GM12878 (cell line): Measurements from ENCODE around the gene PGF. TPM values are rescaled to one million over a fixed set of nuclear protein-coding genes. Genes with fewer than 3 reads are reported as not detected.

ENCODE experiments used
- ATAC-seq: fragments of 200-7000 bp; cut with Tn5 transposase; 3 replicates; pipeline ENCODE4 v1.9.1; 2020; ENCODE audit warnings: mild to moderate bottlenecking, moderate library complexity
- BruUV-seq: library from RNA; stranded (reverse); fragments of 400-500 nt; replicated peaks from 2 replicates; lab custom pipeline; 2021; lab: Mats Ljungman, UMichigan
- CTCF ChIA-PET: fragments of 300-600 bp; sonication (Branson Sonifier 250); formaldehyde crosslinking; extraction: SDS; loops from one replicate; lab custom pipeline; 2021; ENCODE audit warnings: inconsistent platforms; lab: Yijun Ruan, JAX
- POLR2A ChIA-PET: fragments of 350-600 bp; formaldehyde crosslinking; extraction: SDS; loops from one replicate; lab custom pipeline; 2021; ENCODE audit warnings: inconsistent platforms; lab: Charles Lee
- RAD21 ChIA-PET: fragments of 300-600 bp; sonication (Branson Sonifier 250); formaldehyde crosslinking; loops from one replicate; lab custom pipeline; 2023; ENCODE audit warnings: antibody characterized with exemption; ENCODE audit not compliant: unreplicated experiment; lab: Charles Lee
- SMC1A ChIA-PET: fragments of 300-600 bp; sonication (Branson Sonifier 250); formaldehyde crosslinking; loops from one replicate; lab custom pipeline; 2023; ENCODE audit not compliant: unreplicated experiment, uncharacterized antibody; lab: Charles Lee
- DNase-seq: peaks from one replicate; pipeline ENCODE4 v3.0.0-alpha.2; 2011; ENCODE audit warnings: low read depth, low spot score
- FAIRE-seq: peaks from 3 replicates; lab custom pipeline; 2011; peaks lifted over from hg19 to GRCh38; lab: Jason Lieb, UNC
- H2AFZ ChIP-seq: 2 replicates; pipeline ENCODE4 v1.6.0; 2011; ENCODE audit warnings: low read depth, low read length, control low read depth; ENCODE audit not compliant: control insufficient read depth
- H3K27ac ChIP-seq: 2 replicates; pipeline ENCODE4 v1.5.1; 2011; ENCODE audit warnings: control low read depth; ENCODE audit not compliant: control insufficient read depth, insufficient read depth
- H3K27me3 ChIP-seq, 2 experiments: replicated peaks in 1 of 2; 2 replicates each; pipeline versions ENCODE4 v1.6.0 to v1.6.1; 2011; ENCODE audit warnings: low read length in 1 of 2; ENCODE audit not compliant: control insufficient read depth in 2 of 2, insufficient read depth in 2 of 2
- H3K36me3 ChIP-seq, 2 experiments: 2 replicates each; pipeline ENCODE4 v1.5.1; 2011; ENCODE audit warnings: low read length in 1 of 2; ENCODE audit not compliant: control insufficient read depth in 2 of 2, insufficient read depth in 2 of 2
- H3K4me1 ChIP-seq: 2 replicates; pipeline ENCODE4 v1.6.1; 2011; ENCODE audit warnings: mild to moderate bottlenecking, low read length, moderate library complexity, mixed read lengths; ENCODE audit not compliant: control insufficient read depth, insufficient read depth
- H3K4me2 ChIP-seq: 2 replicates; pipeline ENCODE4 v1.6.0; 2011; ENCODE audit warnings: control low read depth; ENCODE audit not compliant: control insufficient read depth, insufficient read depth
- H3K4me3 ChIP-seq: fragments of 200-600 bp; sonication (generic); 2 replicates; pipeline ENCODE4 v1.5.1; 2016
- H3K79me2 ChIP-seq: 2 replicates; pipeline ENCODE4 v1.6.0; 2011; ENCODE audit warnings: low read length; ENCODE audit not compliant: control insufficient read depth, insufficient read depth
- H3K9ac ChIP-seq: 2 replicates; pipeline ENCODE4 v1.8.0; 2011; ENCODE audit warnings: low read length, control low read depth, mixed read lengths; ENCODE audit not compliant: control insufficient read depth, insufficient read depth
- H3K9me3 ChIP-seq: replicated peaks from 3 replicates; pipeline ENCODE4 v1.5.1; 2011; ENCODE audit warnings: mild to moderate bottlenecking, low read length; ENCODE audit not compliant: control insufficient read depth, insufficient read depth
- H4K20me1 ChIP-seq: 2 replicates; pipeline ENCODE4 v1.6.0; 2011; ENCODE audit not compliant: control insufficient read depth, insufficient read depth
- BACH1 ChIP-seq: fragments of 450-650 bp; IDR thresholded peaks from 2 replicates; pipeline ENCODE4 v1.6.1; 2017; ENCODE audit warnings: mild to moderate bottlenecking, borderline replicate concordance
- BHLHE40 ChIP-seq, 2 experiments: fragments of 450-650 bp in 1 of 2; IDR thresholded peaks; 2 replicates each; pipeline ENCODE4 v1.6.1; 2011 to 2017; ENCODE audit warnings: low read depth in 2 of 2, borderline replicate concordance in 1 of 2, improper control_type of control experiment in 1 of 2, low read length in 1 of 2, mild to moderate bottlenecking in 1 of 2
- CREM ChIP-seq: IDR thresholded peaks from 2 replicates; pipeline ENCODE4 v1.6.1; 2014; ENCODE audit warnings: antibody characterized with exemption, low read depth
- EP300 ChIP-seq, 2 experiments: fragments of 150-350 bp in 1 of 2; IDR thresholded peaks; 2 replicates each; pipeline ENCODE4 v1.6.1; 2011 to 2012; ENCODE audit warnings: low read depth in 2 of 2, low read length in 2 of 2, borderline replicate concordance in 1 of 2, improper control_type of control experiment in 1 of 2, inconsistent platforms in 1 of 2; ENCODE audit not compliant: control insufficient read depth in 1 of 2
- MEF2A ChIP-seq: IDR thresholded peaks from 2 replicates; pipeline ENCODE4 v1.6.1; 2011; ENCODE audit warnings: low read depth, mild to moderate bottlenecking, low read length, moderate library complexity; ENCODE audit not compliant: insufficient read depth
- PAX5 ChIP-seq: IDR thresholded peaks from 2 replicates; pipeline ENCODE4 v1.6.1; 2011; ENCODE audit warnings: low read depth, low read length, borderline replicate concordance
- SPI1 ChIP-seq: IDR thresholded peaks from 2 replicates; pipeline ENCODE4 v1.6.1; 2011; ENCODE audit warnings: low read depth, mild to moderate bottlenecking, low read length, moderate library complexity, borderline replicate concordance; ENCODE audit not compliant: insufficient read depth
- TCF12 ChIP-seq: IDR thresholded peaks from 2 replicates; pipeline ENCODE4 v1.6.1; 2011; ENCODE audit warnings: low read depth, mild to moderate bottlenecking, low read length
- ZNF217 ChIP-seq: fragments of 450-650 bp; IDR thresholded peaks from 2 replicates; pipeline ENCODE4 v1.6.1; 2017; ENCODE audit warnings: antibody characterized with exemption, mild to moderate bottlenecking
- ZSCAN29 ChIP-seq: fragments of 450-650 bp; IDR thresholded peaks from 2 replicates; pipeline ENCODE4 v1.6.1; 2017; ENCODE audit warnings: mild to moderate bottlenecking, moderate library complexity
- WGBS: methylation state at CpG from one replicate; pipeline ENCODE4 v1.1.6; 2016; ENCODE audit warnings: low lambda C conversion rate; ENCODE audit not compliant: insufficient replicate concordance, insufficient coverage; ENCODE audit errors: missing lambda C conversion rate; 5-methylcytosine and 5-hydroxymethylcytosine counted together
- in situ Hi-C: fragments of 300-500 bp; cut with MboI; formaldehyde crosslinking; loops from 9 replicates; pipeline ENCODE4 v1.14.3; 2018; ENCODE audit warnings: mixed read lengths
- intact Hi-C: fragments of 100-400 bp; cut with micrococcal nuclease; formaldehyde crosslinking; loops from one replicate; pipeline ENCODE4 v1.14.2; 2022; ENCODE audit not compliant: unreplicated experiment
- polyA plus RNA-seq, 11 experiments: library from polyadenylated mRNA; depleted of rRNA in 4 of 11; unstranded in 6 of 11; stranded (reverse) in 5 of 11; fragments of >200 nt; fragmentation: Nextera tagmentation in 4 of 11; fragmentation: Illumina TruSeq in 1 of 11; extraction: Ambion mirVana in 4 of 11; extraction: Trizol in 1 of 11; gene quantifications; 1 replicate in 1 of 11; 2 replicates in 10 of 11; pipeline versions ENCODE4 v1.2.1 to v1.2.3, GENCODE V29; 2011 to 2016; ENCODE audit warnings: inconsistent platforms in 2 of 11, missing spikeins in 2 of 11, low read depth in 1 of 11
- total RNA-seq, 4 experiments: library from RNA; depleted of rRNA in 3 of 4; stranded (reverse); fragments of >200 nt in 3 of 4; fragmentation: Illumina TruSeq in 1 of 4; extraction: Trizol in 1 of 4; gene quantifications; 2 replicates each; pipeline versions ENCODE4 v1.2.1 to v1.2.3, GENCODE V29; 2013 to 2021
- TF ChIP-seq, protein P1 (sequence below): fragments of 450-650 bp; IDR thresholded peaks from 2 replicates; pipeline ENCODE4 v1.6.1; 2016; ENCODE audit warnings: mild to moderate bottlenecking

PGF gene
- total and polyA plus RNA-seq, 10 of the 15 experiments (the other 5 are each of a cell fraction or from before 2014, with no cell fraction given): 0.11 to 5.5 (median 0.63) TPM

DNA sequence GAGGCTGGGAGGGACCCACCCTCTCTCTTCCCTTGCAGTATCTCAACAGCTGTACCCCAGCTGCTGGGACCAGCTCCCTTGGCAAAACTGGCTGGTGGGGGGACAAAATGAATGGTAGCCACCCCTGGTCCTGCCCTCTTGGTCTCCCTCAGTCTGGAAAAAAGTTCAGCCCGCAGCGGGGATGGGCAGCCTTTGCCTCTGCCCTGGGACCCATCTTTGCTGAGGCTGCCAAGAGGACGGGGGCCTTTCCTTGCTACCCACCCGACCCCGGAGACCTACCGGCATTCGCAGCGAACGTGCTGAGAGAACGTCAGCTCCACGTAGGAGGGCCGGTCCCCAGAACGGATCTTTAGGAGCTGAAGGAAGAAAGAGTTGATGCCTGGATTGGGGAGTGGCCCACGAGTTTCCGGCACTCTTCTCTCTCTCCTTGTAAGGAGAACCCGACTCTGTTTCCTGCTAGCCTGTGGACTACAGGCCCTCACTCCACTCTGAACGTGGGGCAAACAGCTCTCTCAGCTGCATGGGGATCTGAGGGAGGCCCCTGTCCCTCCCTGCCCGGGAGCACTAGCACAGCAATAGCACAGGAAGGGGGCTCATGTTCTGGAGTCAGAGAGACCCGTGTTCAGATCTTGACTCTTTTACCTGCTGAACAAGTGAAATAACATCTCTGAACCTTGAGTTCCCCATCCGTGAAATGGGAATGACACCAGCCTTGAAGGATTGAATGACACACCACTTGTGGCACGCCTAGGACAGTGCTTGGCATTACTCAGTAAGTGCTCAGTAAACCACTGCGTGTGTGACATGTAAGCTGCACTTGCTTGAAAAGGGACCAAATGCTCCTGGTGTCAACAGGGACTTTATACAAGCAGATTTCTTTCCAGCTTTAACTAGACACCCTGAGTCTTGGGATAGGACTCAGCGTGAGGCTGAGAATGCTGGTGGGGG, 6.9 kb downstream of the PGF start:
- no peak for FAIRE-seq

DNA sequence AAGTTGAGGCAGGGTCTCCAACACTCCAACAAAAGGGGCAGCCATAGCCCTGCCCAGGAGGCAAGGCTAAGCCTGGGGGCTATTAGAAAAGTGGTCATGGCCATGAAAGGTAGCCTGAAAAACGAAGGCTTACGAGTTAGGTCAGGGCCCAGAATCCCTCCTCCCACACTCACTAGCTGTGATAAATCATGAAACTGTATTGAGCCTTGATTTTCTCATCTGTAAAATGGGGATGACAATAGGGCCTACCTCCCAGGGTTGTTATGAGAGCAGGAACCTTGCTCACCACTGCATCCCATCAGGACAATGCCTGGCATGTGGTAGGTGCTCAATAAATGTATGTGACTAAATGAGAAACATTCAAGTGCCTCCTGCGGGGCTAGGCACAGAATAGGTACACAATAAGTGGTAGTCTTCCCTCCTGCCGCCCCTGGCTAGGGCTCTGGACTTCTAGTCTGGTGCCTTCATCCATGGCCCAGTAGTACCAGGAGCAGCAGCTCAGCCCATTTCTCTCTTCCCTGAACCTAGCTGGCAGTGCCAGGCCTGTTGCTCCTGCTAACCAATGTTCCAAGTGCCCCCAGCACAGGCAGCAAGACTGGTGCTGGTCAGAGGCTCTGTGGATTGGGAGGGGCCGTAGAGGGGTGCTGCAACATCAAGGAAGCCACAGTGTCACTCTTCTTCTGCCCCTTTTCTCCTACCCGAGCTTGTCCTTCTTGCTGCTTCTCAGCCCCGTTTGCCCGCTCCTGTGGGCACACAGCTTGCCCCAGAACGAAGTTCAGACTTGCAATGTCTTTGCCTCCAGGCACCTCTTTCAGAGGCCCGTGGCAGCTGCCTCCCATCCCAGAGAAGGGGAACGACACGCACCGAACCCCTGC, 7.8 kb downstream of the PGF start:
- Histone ChIP-seq H3K27ac (no peak overlapping the region), H3K79me2 (no peaks in the 10 kb centered on the region), H3K4me2 (no peak overlapping the region), H3K4me3 (no peak overlapping the region), H3K27me3 (no peaks in the 10 kb centered on the region), H4K20me1 (no peaks in the 10 kb centered on the region), H3K9me3 (no peaks in the 10 kb centered on the region), H2AFZ (no peak overlapping the region), H3K9ac (no peak overlapping the region), H3K36me3 (no peaks in the 10 kb centered on the region), H3K4me1 (peaks cover 8% of the 10 kb centered on the region)
- ChIA-PET RAD21 (interaction anchor here (0.5 to 2.6 kb wide), 6 partner anchors 14 to 141 kb away, joined by 3 to 17 read pairs (median 4); no protein-coding TSS in a partner anchor), CTCF (interaction anchor here (0.6 to 9.1 kb wide), 17 partner anchors 9 to 355 kb away, joined by 3 to 129 read pairs (median 3); partner anchors contain the start of gene EIF2B2), SMC1A (interaction anchor here (0.8 to 6.1 kb wide), 9 partner anchors 15 to 176 kb away, joined by 3 to 32 read pairs (median 3); partner anchors contain the start of gene ACYP1), POLR2A (interaction anchor here (0.8 kb wide), 1 partner anchor 16 kb away, joined by 3 read pairs; no protein-coding TSS in a partner anchor)
- in situ Hi-C loops: no loop called here
- TF ChIP-seq CREM: no peak
- no peak for TF ChIP-seq MEF2A
- no peak for TF ChIP-seq BHLHE40 (IDR thresholded peaks at IDR 0.05; ENCODE audit: borderline replicate concordance in 1 of 2, low read depth in 2 of 2, low read length in 1 of 2)
- no peak for TF ChIP-seq ZSCAN29
- no peak for TF ChIP-seq SPI1
- TF ChIP-seq, protein P1, sequence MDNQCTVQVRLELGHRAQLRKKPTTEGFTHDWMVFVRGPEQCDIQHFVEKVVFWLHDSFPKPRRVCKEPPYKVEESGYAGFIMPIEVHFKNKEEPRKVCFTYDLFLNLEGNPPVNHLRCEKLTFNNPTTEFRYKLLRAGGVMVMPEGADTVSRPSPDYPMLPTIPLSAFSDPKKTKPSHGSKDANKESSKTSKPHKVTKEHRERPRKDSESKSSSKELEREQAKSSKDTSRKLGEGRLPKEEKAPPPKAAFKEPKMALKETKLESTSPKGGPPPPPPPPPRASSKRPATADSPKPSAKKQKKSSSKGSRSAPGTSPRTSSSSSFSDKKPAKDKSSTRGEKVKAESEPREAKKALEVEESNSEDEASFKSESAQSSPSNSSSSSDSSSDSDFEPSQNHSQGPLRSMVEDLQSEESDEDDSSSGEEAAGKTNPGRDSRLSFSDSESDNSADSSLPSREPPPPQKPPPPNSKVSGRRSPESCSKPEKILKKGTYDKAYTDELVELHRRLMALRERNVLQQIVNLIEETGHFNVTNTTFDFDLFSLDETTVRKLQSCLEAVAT: no peak
- no peak for TF ChIP-seq BACH1
- TF ChIP-seq EP300 (IDR thresholded peaks at IDR 0.05; ENCODE audit: borderline replicate concordance in 1 of 2, control insufficient read depth in 1 of 2, low read depth in 2 of 2, low read length in 2 of 2): no peak
- TF ChIP-seq ZNF217: no peak
- no peak for TF ChIP-seq TCF12
- no peak for ATAC-seq
- BruUV-seq: no TSS peak
- FAIRE-seq: no peak
- DNase-seq: no peak
- WGBS: 68% methylated on average over 13 of the region's 13 CpGs
- intact Hi-C loops: loop anchor here (10.0 kb wide), 1 partner anchor 357 kb away; no protein-coding TSS in a partner anchor

More for the DNA sequence above, 6.9 kb downstream of the PGF start:
- H2AFZ ChIP-seq: no peak overlapping the region
- intact Hi-C loops: loop anchor here (10.0 kb wide), 1 partner anchor 356 kb away; no protein-coding TSS in a partner anchor
- no peaks in the 10 kb centered on the region for H3K36me3 ChIP-seq
- H3K27me3 ChIP-seq: no peaks in the 10 kb centered on the region
- ChIA-PET RAD21 (interaction anchor here (0.8 to 2.6 kb wide), 3 partner anchors 13 to 140 kb away, joined by 4 to 17 read pairs (median 5); no protein-coding TSS in a partner anchor), POLR2A (no interaction called here), CTCF (interaction anchor here (1.1 to 9.1 kb wide), 10 partner anchors 10 to 140 kb away, joined by 3 to 129 read pairs (median 6); partner anchors contain the start of gene EIF2B2)
- no peak overlapping the region for H3K4me2 ChIP-seq
- H3K9me3 ChIP-seq: no peaks in the 10 kb centered on the region
- ATAC-seq: no peak
- no peak overlapping the region for H3K9ac ChIP-seq
- 60% methylated on average over 22 of the region's 23 CpGs for WGBS
- no peak for DNase-seq
- no peak overlapping the region for H3K4me3 ChIP-seq
- no peaks in the 10 kb centered on the region for H3K79me2 ChIP-seq
- TF ChIP-seq PAX5: no peak
- TF ChIP-seq, all 136 proteins: peak for 0
- in situ Hi-C loops: no loop called here
- SMC1A ChIA-PET: interaction anchor here (0.8 to 6.1 kb wide), 7 partner anchors 13 to 176 kb away, joined by 3 to 32 read pairs (median 3); partner anchors contain the start of gene ACYP1
- no peak overlapping the region for H3K27ac ChIP-seq
- H3K4me1 ChIP-seq: peaks cover 4% of the 10 kb centered on the region
- no TSS peak for BruUV-seq
- no peaks in the 10 kb centered on the region for H4K20me1 ChIP-seq
